ENCODE measurements around the gene C20orf204. TPM values are rescaled to one million over a fixed set of nuclear protein-coding genes. Genes with fewer than 3 reads are reported as not detected.
A peak's percentile ranks its signal among the peaks of the same experiment; 100 is the strongest.

C20orf204 gene
- total and polyA plus RNA-seq, 2 of the 8 experiments (the other 6 are each of a cell fraction or from before 2014, with no cell fraction given) = 0.39 to 0.52 TPM

GRCh38 chr20:64081624-64081964 lies 45.6 kb downstream of the C20orf204 start:
- CTCF ChIA-PET (ENCODE audit: partially characterized antibody) = interaction anchor here (1.0 to 13.0 kb wide), 10 partner anchors 10 to 102 kb away, joined by 3 to 144 read pairs (median 6); partner anchors contain the start of genes PRPF6, SAMD10, SOX18 and TCEA2
- Histone ChIP-seq H3K36me3 (ENCODE audit: control insufficient read depth in 2 of 4, insufficient read depth in 4 of 4, low read length in 3 of 4) (no peaks in the 10 kb centered on the region), H4K91ac (replicated peaks; ENCODE audit: insufficient read length, low read length) (no peak overlapping the region)

More at GRCh38 chr20:64081624-64081964, 45.6 kb downstream of the C20orf204 start:
- no peak overlapping the region for H3K4me2 ChIP-seq (ENCODE audit: insufficient read depth in 1 of 2, low read depth in 2 of 2, low read length in 2 of 2)
- no peaks in the 10 kb centered on the region for H3K79me2 ChIP-seq (ENCODE audit: control insufficient read depth in 1 of 2, insufficient read depth in 2 of 2, low read length in 2 of 2)
- peaks cover 22% of the 10 kb centered on the region; the same call in 1 of the 2 replicates for H3K23me2 ChIP-seq (ENCODE audit: low read depth, low read length)
- POLR2A ChIA-PET (ENCODE audit: partially characterized antibody) = interaction anchor here (1.1 kb wide), 1 partner anchor 11 kb away, joined by 3 read pairs; no protein-coding TSS in a partner anchor
- peaks cover 6 to 55% (median 42%) of the 10 kb centered on the region in 4 experiments for H3K27me3 ChIP-seq (replicated peaks in 1 of 4; ENCODE audit: control insufficient read depth in 3 of 4, extremely low read depth in 1 of 4, insufficient read depth in 3 of 4, low read length in 3 of 4)
- no peak overlapping the region for H3K18ac ChIP-seq (ENCODE audit: extremely low read depth, low read length)
- no peak overlapping the region for H2BK15ac ChIP-seq (ENCODE audit: low read length)
- 0 out of 2 replicates have a peak overlapping the region, but pooled peaks have one; percentile 18 for H2BK5ac ChIP-seq (ENCODE audit: low read depth, low read length)
- TF ChIP-seq SP2 (IDR thresholded peaks at IDR 0.05; ENCODE audit: low read length) = no peak
- no peak for TF ChIP-seq ASH2L (IDR thresholded peaks at IDR 0.05; ENCODE audit: low read length)
- no peak for TF ChIP-seq GTF2F1 (IDR thresholded peaks at IDR 0.05; ENCODE audit: borderline replicate concordance, low read depth, low read length)
- no peak overlapping the region for H3K23ac ChIP-seq (ENCODE audit: insufficient read length)
- no peak overlapping the region for H3K4ac ChIP-seq (replicated peaks; ENCODE audit: insufficient read length, low read depth, low read length)
- no peak overlapping the region for H2AFZ ChIP-seq (ENCODE audit: low read length)
- H3K56ac ChIP-seq (replicated peaks; ENCODE audit: insufficient read length, low read depth, low read length) = no peak overlapping the region
- FAIRE-seq = no peak
- WGBS, 2 experiments (ENCODE audit: extremely low coverage in 1 of 2, insufficient coverage in 1 of 2, insufficient read length in 1 of 2, insufficient replicate concordance in 2 of 2, low coverage in 1 of 2, low lambda C conversion rate in 2 of 2, missing lambda C conversion rate in 1 of 2) = 91% methylated on average over 6 of the region's 6 CpGs; no CpG with 5 or more reads in 1 of the 2 experiments
- no peak overlapping the region for H3K27ac ChIP-seq (ENCODE audit: low read depth, low read length)
- no peaks in the 10 kb centered on the region for H4K20me1 ChIP-seq (replicated peaks in 1 of 2; ENCODE audit: control insufficient read depth in 1 of 2, insufficient read depth in 2 of 2, low read length in 2 of 2)
- H3K4me1 ChIP-seq (replicated peaks in 1 of 4; ENCODE audit: control insufficient read depth in 3 of 4, insufficient read depth in 4 of 4, low read length in 3 of 4) = peaks cover 0 to 38% (median 20%) of the 10 kb centered on the region in 4 experiments; a peak in 6 of 7 replicates
- no peak overlapping the region for H2BK20ac ChIP-seq (ENCODE audit: low read length)
- H4K8ac ChIP-seq (ENCODE audit: extremely low read depth, insufficient read depth, low read length) = no peak overlapping the region
- no peak overlapping the region for H2AK5ac ChIP-seq (ENCODE audit: low read depth, low read length)
- no peak overlapping the region for H3K14ac ChIP-seq (ENCODE audit: insufficient read length)
- no peak overlapping the region for H3K9ac ChIP-seq (replicated peaks in 1 of 4; ENCODE audit: extremely low read depth in 1 of 4, low read depth in 3 of 4, low read length in 3 of 4)
- no peak overlapping the region for H3K4me3 ChIP-seq (ENCODE audit: extremely low read depth in 1 of 4, insufficient read depth in 2 of 4, low read depth in 3 of 4, low read length in 4 of 4)
- H3K9me3 ChIP-seq (ENCODE audit: insufficient read depth in 2 of 2, low read depth in 1 of 2, low read length in 1 of 2) = no peaks in the 10 kb centered on the region
- H2BK12ac ChIP-seq (ENCODE audit: low read depth, low read length) = no peak overlapping the region
- no peak overlapping the region for H4K5ac ChIP-seq (ENCODE audit: insufficient read length, low read depth, low read length)
- no peaks in the 10 kb centered on the region for H3K79me1 ChIP-seq (ENCODE audit: low read depth, low read length)
- no peak overlapping the region for H2BK120ac ChIP-seq (replicated peaks; ENCODE audit: low read depth, low read length)
- no peak for DNase-seq (ENCODE audit: low read depth in 1 of 2, low spot score in 2 of 2)
